ENCODE results near the gene KHSRP. TPM values are rescaled to one million over a fixed set of nuclear protein-coding genes. Genes with fewer than 3 reads are reported as not detected.

Gene KHSRP
- total and polyA plus RNA-seq, 2 of the 4 experiments (the other 2 are of a cell fraction): 31.9 to 93.7 TPM

DNA sequence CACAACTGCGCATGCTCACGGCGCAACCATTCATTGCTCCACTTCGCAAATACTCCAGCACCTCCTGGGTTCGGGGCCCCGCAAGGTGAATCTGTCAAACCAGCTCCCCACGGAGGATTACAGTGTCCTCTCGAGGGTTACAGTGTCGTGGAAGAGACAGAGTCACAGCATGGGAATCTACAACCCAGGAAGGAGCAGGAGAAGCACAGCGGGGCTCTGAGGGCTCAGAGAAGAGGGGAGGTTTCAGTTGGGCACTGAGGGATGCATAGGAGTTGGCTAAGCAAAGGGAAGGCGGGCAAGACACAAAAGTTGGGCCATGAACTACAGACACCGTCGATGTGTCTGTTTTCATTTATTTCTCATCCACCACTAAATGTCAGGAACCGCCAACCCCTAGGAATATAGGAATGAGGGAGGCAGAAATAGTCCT, 30.6 kb downstream of the KHSRP start:
- H3K14ac ChIP-seq (replicated peaks; ENCODE audit: low read depth, low read length): peak overlapping the region; percentile 92
- intact Hi-C loops (cut with micrococcal nuclease) (loop anchor here (1.0 kb wide), 2 partner anchors 21 to 176 kb away; no protein-coding TSS in a partner anchor), dilution Hi-C loops (cut with HindIII; ENCODE audit: low sequenced_read_pairs, unreplicated experiment) (no loop called here), in situ Hi-C loops (cut with MboI; ENCODE audit: low sequenced_read_pairs) (no loop called here)
- peaks cover 11% of the 10 kb centered on the region for H3K4me1 ChIP-seq (ENCODE audit: control insufficient read depth, insufficient read depth, low read length)
- no peaks in the 10 kb centered on the region for H3K27me3 ChIP-seq (ENCODE audit: control insufficient read depth, insufficient read depth, low read length)
- H3K23ac ChIP-seq (ENCODE audit: low read depth, low read length): peak overlapping the region; percentile 76; the same call in 1 of the 2 replicates
- H3K18ac ChIP-seq (ENCODE audit: low read depth, low read length): peak overlapping the region; percentile 35
- H3K4ac ChIP-seq (ENCODE audit: low read depth, low read length): peak overlapping the region; percentile 98
- H3K9me3 ChIP-seq (ENCODE audit: control insufficient read depth, insufficient read depth, low read length): no peaks in the 10 kb centered on the region
- peak overlapping the region; percentile 66 for H3K4me3 ChIP-seq (ENCODE audit: insufficient read depth, low read depth, low read length)
- peak overlapping the region; percentile 97 for H2AK9ac ChIP-seq (replicated peaks; ENCODE audit: low read depth, low read length, poor library complexity)
- peak overlapping the region; percentile 88 for H2BK5ac ChIP-seq (ENCODE audit: low read depth, low read length, poor library complexity, severe bottlenecking)
- no peaks in the 10 kb centered on the region for H4K20me1 ChIP-seq (ENCODE audit: insufficient read depth, low read length)
- H3K36me3 ChIP-seq (ENCODE audit: control insufficient read depth, insufficient read depth, low read length): peaks cover 13% of the 10 kb centered on the region
- peak overlapping the region; percentile 67 for H2BK120ac ChIP-seq (ENCODE audit: low read depth, low read length)
- peaks cover 9 to 26% of the 10 kb centered on the region in 2 experiments; a peak in 3 of 4 replicates for H3K79me1 ChIP-seq (ENCODE audit: low read depth in 1 of 2, low read length in 2 of 2)
- BruUV-seq (replicated peaks): no TSS peak
- peaks cover 10% of the 10 kb centered on the region for H3K9me1 ChIP-seq (ENCODE audit: insufficient read depth, low read length)
- ATAC-seq (ENCODE audit: low read depth) (no peak), DNase-seq (no peak)
- peak overlapping the region; percentile 81 for H3K9ac ChIP-seq (ENCODE audit: low read depth, low read length)
- H3K27ac ChIP-seq (ENCODE audit: insufficient read depth, low read length): peak overlapping the region; percentile 90
- peak overlapping the region; percentile 96 to 100 for H4K8ac ChIP-seq (ENCODE audit: low read depth in 2 of 2, low read length in 2 of 2)
- H3K56ac ChIP-seq (ENCODE audit: extremely low read depth, insufficient read depth, low read length): peak overlapping the region; percentile 50
- peak overlapping the region; percentile 76 for H3K4me2 ChIP-seq (ENCODE audit: low read depth, low read length)
- H4K5ac ChIP-seq (ENCODE audit: low read depth, low read length): peak overlapping the region; percentile 90
- TF ChIP-seq RAD21 (IDR thresholded peaks at IDR 0.05; ENCODE audit: low read length): no peak
- no peak for TF ChIP-seq POLR2A (IDR thresholded peaks at IDR 0.05; ENCODE audit: low read depth, low read length)
- 0 out of 2 replicates have a peak, but pooled peaks have one; percentile 30 for TF ChIP-seq CEBPB (IDR thresholded peaks at IDR 0.05; ENCODE audit: low read depth, low read length)
- no peak for TF ChIP-seq CTCF (conservative IDR thresholded peaks at IDR 0.05; ENCODE audit: low read depth, low read length)
- no peak for TF ChIP-seq MXI1 (IDR thresholded peaks at IDR 0.05; ENCODE audit: borderline replicate concordance, low read depth, low read length)
- ChIA-PET POLR2A (ENCODE audit: unreplicated experiment) (interaction anchor here (0.7 kb wide), 1 partner anchor 22 kb away, joined by 3 read pairs; the partner anchor contains the start of gene ALKBH7), CTCF (no interaction called here)
- H4K91ac ChIP-seq (ENCODE audit: insufficient read depth, low read depth, low read length): peak overlapping the region; percentile 94
- H2BK20ac ChIP-seq (ENCODE audit: low read depth, low read length): peak overlapping the region; percentile 84; the same call in 1 of the 2 replicates
- 33% methylated on average over 6 of the region's 14 CpGs; no CpG with 5 or more reads in 1 of the 2 experiments for WGBS, 2 experiments (ENCODE audit: extremely low coverage in 2 of 2, insufficient read length in 1 of 2)
- peak overlapping the region; percentile 99 for H2AFZ ChIP-seq (replicated peaks; ENCODE audit: low read length, poor library complexity)
- H2AK5ac ChIP-seq (ENCODE audit: low read depth, low read length): peak overlapping the region; percentile 89
- no peak overlapping the region; the same call in 2 of the 3 replicates for H2BK15ac ChIP-seq (ENCODE audit: low read depth, low read length)

All from IMR-90 (cell line).